ENCODE data around the gene DIAPH2. TPM values are rescaled to one million over a fixed set of nuclear protein-coding genes. Genes with fewer than 3 reads are reported as not detected.
A peak's percentile ranks its signal among the peaks of the same experiment; 100 is the strongest.

The DIAPH2 gene
- total and polyA plus RNA-seq, 7 donors: 2.6 to 19.2 (median 11.5) TPM

- TF ChIP-seq, protein P1, sequence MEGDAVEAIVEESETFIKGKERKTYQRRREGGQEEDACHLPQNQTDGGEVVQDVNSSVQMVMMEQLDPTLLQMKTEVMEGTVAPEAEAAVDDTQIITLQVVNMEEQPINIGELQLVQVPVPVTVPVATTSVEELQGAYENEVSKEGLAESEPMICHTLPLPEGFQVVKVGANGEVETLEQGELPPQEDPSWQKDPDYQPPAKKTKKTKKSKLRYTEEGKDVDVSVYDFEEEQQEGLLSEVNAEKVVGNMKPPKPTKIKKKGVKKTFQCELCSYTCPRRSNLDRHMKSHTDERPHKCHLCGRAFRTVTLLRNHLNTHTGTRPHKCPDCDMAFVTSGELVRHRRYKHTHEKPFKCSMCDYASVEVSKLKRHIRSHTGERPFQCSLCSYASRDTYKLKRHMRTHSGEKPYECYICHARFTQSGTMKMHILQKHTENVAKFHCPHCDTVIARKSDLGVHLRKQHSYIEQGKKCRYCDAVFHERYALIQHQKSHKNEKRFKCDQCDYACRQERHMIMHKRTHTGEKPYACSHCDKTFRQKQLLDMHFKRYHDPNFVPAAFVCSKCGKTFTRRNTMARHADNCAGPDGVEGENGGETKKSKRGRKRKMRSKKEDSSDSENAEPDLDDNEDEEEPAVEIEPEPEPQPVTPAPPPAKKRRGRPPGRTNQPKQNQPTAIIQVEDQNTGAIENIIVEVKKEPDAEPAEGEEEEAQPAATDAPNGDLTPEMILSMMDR (IDR thresholded peaks at IDR 0.05): no peak
- no peak for ATAC-seq
- no peak overlapping the region for H3K4me3 ChIP-seq
- no peaks in the 10 kb centered on the region for H3K4me1 ChIP-seq
- WGBS, 3 donors: 65 to 100% (median 85%) methylated on average over 1 of the region's 1 CpG
- H3K9me3 ChIP-seq: no peaks in the 10 kb centered on the region
- intact Hi-C loops (cut with DNase I): no loop called here
- no peaks in the 10 kb centered on the region for H3K36me3 ChIP-seq (ENCODE audit: insufficient read depth in 1 of 2, low read depth in 1 of 2)
- no peak for DNase-seq
- no peak overlapping the region for H3K27ac ChIP-seq
- no peaks in the 10 kb centered on the region for H3K27me3 ChIP-seq (ENCODE audit: insufficient read depth in 3 of 3, low read length in 2 of 3)
Measured at GRCh38 chrX:97290199-97290598, 605.6 kb downstream of the DIAPH2 start.

DNA sequence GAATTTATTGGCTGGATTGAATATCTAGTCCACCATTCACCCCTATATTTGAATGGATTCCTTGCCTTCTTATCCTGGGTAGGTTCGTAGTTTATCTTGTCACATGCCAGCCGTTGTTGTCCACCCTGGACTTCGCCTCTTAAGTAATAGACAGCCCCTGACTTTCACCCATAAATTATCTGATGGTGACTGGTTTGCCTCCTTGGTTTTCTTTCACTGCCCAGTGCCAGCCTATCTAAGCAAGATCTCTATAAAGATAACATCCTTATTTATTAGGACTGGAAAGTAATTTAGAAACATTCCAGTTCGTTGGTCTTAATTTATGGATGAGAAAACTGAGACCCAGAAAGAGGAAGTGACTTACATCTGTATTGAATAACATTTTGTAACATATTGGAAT is 609.4 kb downstream of the DIAPH2 start:
- intact Hi-C loops (cut with DNase I): no loop called here
- Histone ChIP-seq H3K4me3 (no peak overlapping the region), H3K9me3 (no peaks in the 10 kb centered on the region), H3K36me3 (ENCODE audit: insufficient read depth in 1 of 2, low read depth in 1 of 2) (no peaks in the 10 kb centered on the region), H3K27ac (no peak overlapping the region), H3K4me1 (no peaks in the 10 kb centered on the region), H3K27me3 (ENCODE audit: insufficient read depth in 3 of 3, low read length in 2 of 3) (no peaks in the 10 kb centered on the region)
- ATAC-seq (no peak), DNase-seq (no peak)
- TF ChIP-seq, protein P1 (IDR thresholded peaks at IDR 0.05): no peak
- 57 to 70% (median 63%) methylated on average over 4 of the region's 4 CpGs for WGBS, 3 donors

DNA sequence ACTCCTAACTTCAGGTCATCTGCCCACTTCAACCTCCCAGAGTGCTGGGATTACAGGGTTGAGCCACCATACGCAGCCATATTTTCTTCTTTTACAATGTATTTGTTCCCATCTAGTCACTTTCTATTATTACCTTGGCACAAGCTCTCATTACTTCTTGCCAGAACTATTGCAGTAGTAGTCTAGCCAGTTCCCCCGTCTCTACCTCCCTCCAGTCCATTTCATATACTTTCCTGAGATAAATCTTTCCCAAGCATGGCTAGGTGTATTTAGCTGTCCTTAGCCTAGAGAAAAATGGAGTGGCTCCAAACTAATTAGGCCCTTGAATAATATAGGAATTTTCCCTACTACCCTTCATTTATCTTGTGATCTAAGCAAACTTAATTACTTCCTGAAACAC is 611.3 kb downstream of the DIAPH2 start:
- H3K4me3 ChIP-seq: no peak overlapping the region
- H3K36me3 ChIP-seq (ENCODE audit: insufficient read depth in 1 of 2, low read depth in 1 of 2): no peaks in the 10 kb centered on the region
- no peaks in the 10 kb centered on the region for H3K27me3 ChIP-seq (ENCODE audit: insufficient read depth in 3 of 3, low read length in 2 of 3)
- H3K9me3 ChIP-seq: no peaks in the 10 kb centered on the region
- TF ChIP-seq, protein P1 (IDR thresholded peaks at IDR 0.05): no peak
- DNase-seq (no peak), ATAC-seq (peak in 2 of 4 donors; percentile 50 to 67)
- 40 to 76% (median 58%) methylated on average over 2 of the region's 2 CpGs for WGBS, 3 donors
- H3K27ac ChIP-seq: no peak overlapping the region
- H3K4me1 ChIP-seq: no peaks in the 10 kb centered on the region
- intact Hi-C loops (cut with DNase I): no loop called here

GRCh38 chrX:97306771-97307470 is 622.3 kb downstream of the DIAPH2 start:
- no peaks in the 10 kb centered on the region for H3K9me3 ChIP-seq
- H3K36me3 ChIP-seq (ENCODE audit: insufficient read depth in 1 of 2, low read depth in 1 of 2): no peaks in the 10 kb centered on the region
- TF ChIP-seq, protein P1 (IDR thresholded peaks at IDR 0.05): no peak
- WGBS, 3 donors: 90 to 95% (median 92%) methylated on average over 1 of the region's 1 CpG
- no peaks in the 10 kb centered on the region for H3K4me1 ChIP-seq
- H3K4me3 ChIP-seq: no peak overlapping the region
- DNase-seq (no peak), ATAC-seq (no peak)
- H3K27me3 ChIP-seq (ENCODE audit: insufficient read depth in 3 of 3, low read length in 2 of 3): no peaks in the 10 kb centered on the region
- H3K27ac ChIP-seq: no peak overlapping the region
- intact Hi-C loops (cut with DNase I): no loop called here

DNA sequence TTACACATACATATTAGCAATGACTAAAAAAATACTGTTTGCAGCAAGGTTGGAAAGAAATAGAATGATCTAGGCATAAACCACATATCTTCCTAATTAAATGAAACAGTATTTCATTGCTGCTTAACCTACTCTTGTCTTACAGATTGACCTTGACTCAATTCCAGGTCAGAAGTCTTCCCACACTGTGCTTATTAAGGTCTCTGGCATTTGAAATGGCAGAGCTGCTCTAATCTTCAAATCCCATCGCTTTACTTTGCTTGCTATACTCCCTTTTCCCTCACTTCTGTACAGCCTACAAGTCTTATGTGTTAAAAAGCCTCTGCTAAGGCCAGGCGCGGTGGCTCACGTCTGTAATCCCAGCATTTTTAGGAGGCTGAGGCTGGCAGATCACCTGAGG is 623.5 kb downstream of the DIAPH2 start:
- no peak for ATAC-seq
- 92 to 98% (median 93%) methylated on average over 4 of the region's 4 CpGs for WGBS, 3 donors

More for the DNA sequence above, 623.5 kb downstream of the DIAPH2 start:
- no peaks in the 10 kb centered on the region for H3K4me1 ChIP-seq
- intact Hi-C loops (cut with DNase I): no loop called here
- H3K27ac ChIP-seq: no peak overlapping the region
- H3K9me3 ChIP-seq: no peaks in the 10 kb centered on the region
- no peak for DNase-seq
- TF ChIP-seq, protein P1 (IDR thresholded peaks at IDR 0.05): no peak
- no peaks in the 10 kb centered on the region for H3K27me3 ChIP-seq (ENCODE audit: insufficient read depth in 3 of 3, low read length in 2 of 3)
- H3K36me3 ChIP-seq (ENCODE audit: insufficient read depth in 1 of 2, low read depth in 1 of 2): no peaks in the 10 kb centered on the region
- no peak overlapping the region for H3K4me3 ChIP-seq

All from psoas muscle (tissue), 8 donors.